Measurements from ENCODE around the gene ROBO1.

The ROBO1 gene

GRCh38 chr3:78846718-78847117 lies 921.1 kb downstream of the ROBO1 start:
- Histone ChIP-seq H3K9ac (ENCODE audit: low read length) (no peak overlapping the region), H3F3A (ENCODE audit: insufficient read depth) (no peaks in the 10 kb centered on the region), H3K36me3 (ENCODE audit: low read length) (no peaks in the 10 kb centered on the region), H2AFZ (ENCODE audit: low read depth, low read length, severe bottlenecking) (no peak overlapping the region), H3K4me3 (ENCODE audit: insufficient read depth, low read length, poor library complexity, severe bottlenecking) (no peak overlapping the region), H3K9me3 (ENCODE audit: insufficient read depth, low read length) (no peaks in the 10 kb centered on the region), H3K79me2 (ENCODE audit: insufficient read depth, low read length) (no peaks in the 10 kb centered on the region), H3K27me3 (ENCODE audit: low read length) (no peaks in the 10 kb centered on the region), H4K20me1 (ENCODE audit: low read depth, low read length) (no peaks in the 10 kb centered on the region), H3K27ac (ENCODE audit: low read depth, low read length) (no peak overlapping the region), H3K4me2 (ENCODE audit: low read depth, low read length, poor library complexity, severe bottlenecking) (no peak overlapping the region), H3K9me2 (replicated peaks; ENCODE audit: insufficient read depth, low read length) (no peaks in the 10 kb centered on the region)
- TF ChIP-seq, protein P1, sequence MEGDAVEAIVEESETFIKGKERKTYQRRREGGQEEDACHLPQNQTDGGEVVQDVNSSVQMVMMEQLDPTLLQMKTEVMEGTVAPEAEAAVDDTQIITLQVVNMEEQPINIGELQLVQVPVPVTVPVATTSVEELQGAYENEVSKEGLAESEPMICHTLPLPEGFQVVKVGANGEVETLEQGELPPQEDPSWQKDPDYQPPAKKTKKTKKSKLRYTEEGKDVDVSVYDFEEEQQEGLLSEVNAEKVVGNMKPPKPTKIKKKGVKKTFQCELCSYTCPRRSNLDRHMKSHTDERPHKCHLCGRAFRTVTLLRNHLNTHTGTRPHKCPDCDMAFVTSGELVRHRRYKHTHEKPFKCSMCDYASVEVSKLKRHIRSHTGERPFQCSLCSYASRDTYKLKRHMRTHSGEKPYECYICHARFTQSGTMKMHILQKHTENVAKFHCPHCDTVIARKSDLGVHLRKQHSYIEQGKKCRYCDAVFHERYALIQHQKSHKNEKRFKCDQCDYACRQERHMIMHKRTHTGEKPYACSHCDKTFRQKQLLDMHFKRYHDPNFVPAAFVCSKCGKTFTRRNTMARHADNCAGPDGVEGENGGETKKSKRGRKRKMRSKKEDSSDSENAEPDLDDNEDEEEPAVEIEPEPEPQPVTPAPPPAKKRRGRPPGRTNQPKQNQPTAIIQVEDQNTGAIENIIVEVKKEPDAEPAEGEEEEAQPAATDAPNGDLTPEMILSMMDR (IDR thresholded peaks at IDR 0.05; ENCODE audit: insufficient read depth, low read length, poor library complexity, severe bottlenecking) = no peak
- no peak for TF ChIP-seq EZH2phosphoT487 (conservative IDR thresholded peaks at IDR 0.05; ENCODE audit: low read length)

DNA sequence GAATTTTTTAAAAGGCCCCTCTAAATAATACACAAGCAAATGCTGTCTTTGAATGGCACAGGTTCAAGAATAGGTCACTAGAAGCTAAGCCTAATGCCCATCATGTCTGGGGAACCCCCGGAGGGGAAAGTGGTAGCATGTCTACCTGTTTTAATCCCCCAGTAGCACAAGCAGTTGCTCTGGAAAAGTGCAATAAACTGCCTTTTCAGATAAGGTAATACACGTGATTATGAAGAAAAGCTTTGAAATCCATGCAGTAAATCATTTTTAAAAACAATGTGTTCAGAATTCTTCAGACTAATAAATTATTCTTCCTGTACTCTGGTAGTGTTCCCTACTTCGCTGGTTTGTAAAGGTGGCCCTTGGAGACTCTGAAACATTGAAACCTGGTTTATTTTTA lies 922.2 kb downstream of the ROBO1 start:
- no peaks in the 10 kb centered on the region for H3F3A ChIP-seq (ENCODE audit: insufficient read depth)
- H2AFZ ChIP-seq (ENCODE audit: low read depth, low read length, severe bottlenecking) = no peak overlapping the region
- H3K4me3 ChIP-seq (ENCODE audit: insufficient read depth, low read length, poor library complexity, severe bottlenecking) = no peak overlapping the region
- H3K9me2 ChIP-seq (replicated peaks; ENCODE audit: insufficient read depth, low read length) = no peaks in the 10 kb centered on the region
- no peak overlapping the region for H3K9ac ChIP-seq (ENCODE audit: low read length)
- H3K4me2 ChIP-seq (ENCODE audit: low read depth, low read length, poor library complexity, severe bottlenecking) = no peak overlapping the region
- no peaks in the 10 kb centered on the region for H3K36me3 ChIP-seq (ENCODE audit: low read length)
- TF ChIP-seq, protein P1 (IDR thresholded peaks at IDR 0.05; ENCODE audit: insufficient read depth, low read length, poor library complexity, severe bottlenecking) = no peak
- TF ChIP-seq EZH2phosphoT487 (conservative IDR thresholded peaks at IDR 0.05; ENCODE audit: low read length) = no peak
- no peaks in the 10 kb centered on the region for H3K27me3 ChIP-seq (ENCODE audit: low read length)
- no peaks in the 10 kb centered on the region for H4K20me1 ChIP-seq (ENCODE audit: low read depth, low read length)
- no peak overlapping the region for H3K27ac ChIP-seq (ENCODE audit: low read depth, low read length)
- H3K9me3 ChIP-seq (ENCODE audit: insufficient read depth, low read length) = no peaks in the 10 kb centered on the region
- H3K79me2 ChIP-seq (ENCODE audit: insufficient read depth, low read length) = no peaks in the 10 kb centered on the region

GRCh38 chr3:78844307-78844706 lies 923.5 kb downstream of the ROBO1 start:
- TF ChIP-seq, protein P1 (IDR thresholded peaks at IDR 0.05; ENCODE audit: insufficient read depth, low read length, poor library complexity, severe bottlenecking) = no peak
- TF ChIP-seq EZH2phosphoT487 (conservative IDR thresholded peaks at IDR 0.05; ENCODE audit: low read length) = no peak
- H3K9ac ChIP-seq (ENCODE audit: low read length) = no peak overlapping the region
- H2AFZ ChIP-seq (ENCODE audit: low read depth, low read length, severe bottlenecking) = no peak overlapping the region
- H3K4me3 ChIP-seq (ENCODE audit: insufficient read depth, low read length, poor library complexity, severe bottlenecking) = no peak overlapping the region
- no peaks in the 10 kb centered on the region for H3K9me2 ChIP-seq (replicated peaks; ENCODE audit: insufficient read depth, low read length)
- H3F3A ChIP-seq (ENCODE audit: insufficient read depth) = no peaks in the 10 kb centered on the region
- no peak overlapping the region for H3K4me2 ChIP-seq (ENCODE audit: low read depth, low read length, poor library complexity, severe bottlenecking)
- no peaks in the 10 kb centered on the region for H3K79me2 ChIP-seq (ENCODE audit: insufficient read depth, low read length)
- no peaks in the 10 kb centered on the region for H4K20me1 ChIP-seq (ENCODE audit: low read depth, low read length)
- no peaks in the 10 kb centered on the region for H3K9me3 ChIP-seq (ENCODE audit: insufficient read depth, low read length)
- no peaks in the 10 kb centered on the region for H3K27me3 ChIP-seq (ENCODE audit: low read length)
- no peaks in the 10 kb centered on the region for H3K36me3 ChIP-seq (ENCODE audit: low read length)
- no peak overlapping the region for H3K27ac ChIP-seq (ENCODE audit: low read depth, low read length)
